ENCODE measurements around the gene SAMHD1. TPM values are rescaled to one million over a fixed set of nuclear protein-coding genes. Genes with fewer than 3 reads are reported as not detected.
A peak's percentile ranks its signal among the peaks of the same experiment; 100 is the strongest.

Gene SAMHD1
- total RNA-seq, 2 experiments from 2014 or later, result 30.6 to 35.9 TPM

GRCh38 chr20:36887752-36888090, 63.8 kb downstream of the SAMHD1 start:
- no peak for DNase-seq
- TF ChIP-seq CTCF (IDR thresholded peaks at IDR 0.05), result no peak
- H3K36me3 Mint-ChIP-seq (ENCODE audit: low read depth), result peaks cover 5% of the 10 kb centered on the region
- ChIA-PET CTCF (interaction anchor here (1.2 to 1.8 kb wide), 5 partner anchors 18 to 258 kb away, joined by 3 to 5 read pairs (median 4); no protein-coding TSS in a partner anchor), POLR2A (interaction anchor here (0.6 to 1.1 kb wide), 3 partner anchors 34 to 284 kb away, joined by 3 read pairs; no protein-coding TSS in a partner anchor)
- ATAC-seq, result no peak
- no peak overlapping the region for H3K27ac Mint-ChIP-seq
- no peaks in the 10 kb centered on the region for H3K9me3 Mint-ChIP-seq
- peaks cover 10% of the 10 kb centered on the region for H3K4me1 Mint-ChIP-seq (ENCODE audit: low read depth)
- intact Hi-C loops (cut with micrococcal nuclease), result no loop called here
- no peaks in the 10 kb centered on the region for H3K27me3 Mint-ChIP-seq
- no peak overlapping the region for H3K4me3 Mint-ChIP-seq

DNA sequence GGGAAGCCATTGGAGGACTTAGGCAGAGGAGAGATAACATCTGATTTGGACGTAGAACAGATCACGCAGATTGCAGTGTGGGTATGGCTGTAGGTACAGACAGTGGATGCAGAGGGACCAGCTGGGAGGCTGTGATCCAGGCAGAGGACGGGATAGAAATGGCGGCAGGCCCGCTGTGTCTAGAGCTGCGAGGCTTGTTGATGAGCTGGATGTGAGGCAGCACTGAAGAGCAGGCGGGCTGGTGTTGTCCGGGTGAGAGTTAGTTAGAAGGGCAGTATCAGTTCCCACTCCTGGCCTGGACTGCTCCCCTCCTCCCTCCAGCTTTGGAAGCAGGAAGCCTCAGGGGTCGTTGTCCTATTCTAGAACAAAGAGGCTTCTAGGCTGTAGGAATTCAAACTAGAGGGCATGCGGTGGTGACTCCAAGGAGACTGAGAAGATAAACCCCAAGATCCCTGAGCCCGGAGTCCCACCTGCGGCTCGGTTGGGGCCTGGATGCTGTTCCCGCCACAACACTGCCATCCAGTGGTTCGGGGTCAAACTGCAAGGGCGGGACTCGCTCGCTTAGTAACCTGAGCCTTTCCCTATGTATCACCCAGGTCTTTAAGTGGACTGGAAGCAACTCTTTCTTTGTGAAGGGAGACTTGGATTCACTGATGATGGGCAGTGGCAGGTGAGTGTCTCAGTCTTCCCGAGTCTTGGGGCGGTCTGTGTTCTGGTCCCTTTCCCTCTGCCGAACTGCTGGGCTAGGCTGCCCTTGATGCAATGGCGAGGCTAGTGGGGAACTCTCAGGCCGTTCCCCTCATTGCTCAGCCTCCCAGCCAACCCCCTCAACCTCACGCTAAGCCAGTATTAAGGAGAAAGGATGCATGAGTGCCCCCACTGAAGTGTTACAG, 64.4 kb downstream of the SAMHD1 start:
- DNase-seq (peak; percentile 91), ATAC-seq (peak; percentile 99)
- CTCF ChIA-PET, result interaction anchor here (0.6 to 1.8 kb wide), 32 partner anchors 9 to 293 kb away, joined by 3 to 17 read pairs (median 4); partner anchors contain the start of gene RAB5IF
- Mint-ChIP-seq H3K4me1 (ENCODE audit: low read depth) (peaks cover 11% of the 10 kb centered on the region), H3K36me3 (ENCODE audit: low read depth) (peaks cover 5% of the 10 kb centered on the region), H3K4me3 (no peak overlapping the region), H3K27me3 (no peaks in the 10 kb centered on the region), H3K9me3 (no peaks in the 10 kb centered on the region), H3K27ac (no peak overlapping the region)
- TF ChIP-seq CTCF (IDR thresholded peaks at IDR 0.05), result peak; percentile 94
- POLR2A ChIA-PET, result interaction anchor here (0.6 to 1.1 kb wide), 2 partner anchors 34 to 37 kb away, joined by 3 read pairs; no protein-coding TSS in a partner anchor
- intact Hi-C loops (cut with micrococcal nuclease), result no loop called here

DNA sequence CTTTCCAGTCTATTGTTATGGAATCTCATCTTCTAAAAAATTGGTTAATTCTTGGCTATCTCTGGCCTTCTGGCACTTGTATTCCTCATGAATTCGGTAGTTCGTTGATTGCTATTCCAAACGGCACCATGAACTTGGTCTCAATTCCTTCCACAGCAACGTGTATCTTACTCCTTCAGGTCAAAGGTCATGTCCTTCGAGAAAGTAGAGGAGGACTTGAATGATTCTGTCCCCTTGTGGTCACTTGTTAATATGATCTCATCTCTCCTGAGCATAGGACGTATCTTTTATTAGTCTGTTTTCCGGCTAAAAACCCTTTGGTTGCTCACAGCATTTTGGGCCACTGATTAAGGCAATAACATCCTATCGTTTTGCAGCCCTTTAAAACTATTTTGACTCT, 66.2 kb downstream of the SAMHD1 start:
- ATAC-seq (no peak), DNase-seq (no peak)
- ChIA-PET POLR2A (no interaction called here), CTCF (interaction anchor here (1.8 to 3.5 kb wide), 2 partner anchors 11 to 77 kb away, joined by 17 to 21 read pairs; no protein-coding TSS in a partner anchor)
- Mint-ChIP-seq H3K4me1 (ENCODE audit: low read depth) (peaks cover 18% of the 10 kb centered on the region), H3K4me3 (no peak overlapping the region), H3K36me3 (ENCODE audit: low read depth) (peaks cover 2% of the 10 kb centered on the region), H3K27me3 (no peaks in the 10 kb centered on the region), H3K9me3 (no peaks in the 10 kb centered on the region), H3K27ac (no peak overlapping the region)
- TF ChIP-seq CTCF (IDR thresholded peaks at IDR 0.05), result no peak
- intact Hi-C loops (cut with micrococcal nuclease), result no loop called here

GRCh38 chr20:36883977-36884535, 67.5 kb downstream of the SAMHD1 start:
- ATAC-seq (no peak), DNase-seq (no peak)
- TF ChIP-seq CTCF (IDR thresholded peaks at IDR 0.05), result no peak
- Mint-ChIP-seq H3K36me3 (ENCODE audit: low read depth) (no peaks in the 10 kb centered on the region), H3K4me3 (no peak overlapping the region), H3K9me3 (no peaks in the 10 kb centered on the region), H3K4me1 (ENCODE audit: low read depth) (peaks cover 18% of the 10 kb centered on the region), H3K27me3 (no peaks in the 10 kb centered on the region), H3K27ac (no peak overlapping the region)
- POLR2A ChIA-PET, result interaction anchor here (0.8 kb wide), 1 partner anchor 37 kb away, joined by 3 read pairs; no protein-coding TSS in a partner anchor
- CTCF ChIA-PET, result interaction anchor here (1.5 to 3.5 kb wide), 4 partner anchors 14 to 76 kb away, joined by 3 to 21 read pairs (median 4); no protein-coding TSS in a partner anchor
- intact Hi-C loops (cut with micrococcal nuclease), result no loop called here
